HS-27A (cell line): ENCODE data around the gene PARD3B.

Experiments
- DNase-seq: peaks from one replicate; pipeline ENCODE4 v3.0.0-alpha.2; 2012; ENCODE audit warnings: low read depth, missing footprints

The PARD3B gene

DNA sequence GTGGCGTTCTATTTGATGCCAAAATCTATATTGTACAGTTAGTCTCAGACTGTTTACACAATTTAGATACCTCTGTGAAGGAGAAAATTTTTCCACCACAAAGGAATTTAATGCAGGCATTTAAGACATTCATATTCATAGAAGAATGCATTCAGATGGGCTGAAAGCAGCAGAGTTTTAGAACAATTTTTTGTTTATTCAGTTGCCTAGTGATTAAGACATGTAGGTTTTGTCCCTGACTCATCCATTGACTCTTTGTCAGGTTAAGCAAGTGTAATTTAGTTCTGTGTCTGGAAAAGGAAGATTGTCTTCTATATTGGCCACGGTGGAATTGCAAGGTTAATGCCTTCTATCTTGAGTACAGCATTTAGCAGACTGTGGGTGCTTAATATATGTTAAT lies 515.0 kb downstream of the PARD3B start:
- DNase-seq = peak; percentile 12

GRCh38 chr2:205066081-205066480 lies 520.8 kb downstream of the PARD3B start:
- DNase-seq = no peak

DNA sequence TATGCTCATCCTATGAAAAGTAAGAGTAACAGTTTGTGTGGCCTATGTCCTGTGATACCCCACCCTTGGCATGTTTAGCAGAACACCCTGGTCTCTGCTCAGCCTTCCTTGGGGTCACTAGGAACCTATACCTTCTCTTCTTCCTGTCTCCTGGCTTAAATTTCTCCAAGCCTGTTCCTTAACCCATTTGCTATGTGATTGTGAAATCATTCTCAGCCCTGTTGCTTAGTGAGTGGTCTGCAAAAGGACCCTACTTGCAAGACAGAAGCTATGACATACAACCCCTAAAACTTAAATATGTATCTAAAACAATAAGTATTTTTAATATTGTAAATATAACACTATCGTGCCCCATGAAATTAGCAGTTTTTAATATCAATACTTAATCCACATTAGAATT lies 524.7 kb downstream of the PARD3B start:
- DNase-seq = no peak

- no peak for DNase-seq
Measured at GRCh38 chr2:205070889-205071288, 525.6 kb downstream of the PARD3B start.

DNA sequence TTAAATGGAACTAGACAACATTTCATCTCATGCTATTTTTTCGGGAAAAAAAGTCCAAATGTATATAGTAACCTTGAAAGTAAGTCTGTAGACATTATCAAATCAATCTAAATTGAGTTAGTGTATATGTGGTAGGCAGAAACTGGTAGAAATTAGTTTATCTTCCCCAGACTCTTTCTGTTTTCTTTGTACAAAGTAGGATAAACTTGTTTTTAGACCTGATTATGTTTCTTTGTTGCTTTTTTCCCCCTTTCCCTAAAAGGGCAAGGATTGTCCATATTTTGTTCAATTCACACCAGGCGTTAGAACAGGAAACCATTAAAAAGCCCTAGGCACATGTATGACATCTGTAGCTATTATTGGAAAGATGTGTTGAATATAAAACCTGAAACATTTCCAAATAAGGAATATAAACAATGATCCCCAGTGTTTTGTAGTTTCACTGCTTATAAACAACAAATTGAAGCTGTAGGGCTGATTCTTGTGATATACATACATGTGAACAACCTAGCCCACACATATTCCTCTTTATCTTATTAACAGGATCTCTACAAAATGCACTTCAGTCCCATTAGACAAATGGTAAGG lies 528.3 kb downstream of the PARD3B start:
- no peak for DNase-seq

DNA sequence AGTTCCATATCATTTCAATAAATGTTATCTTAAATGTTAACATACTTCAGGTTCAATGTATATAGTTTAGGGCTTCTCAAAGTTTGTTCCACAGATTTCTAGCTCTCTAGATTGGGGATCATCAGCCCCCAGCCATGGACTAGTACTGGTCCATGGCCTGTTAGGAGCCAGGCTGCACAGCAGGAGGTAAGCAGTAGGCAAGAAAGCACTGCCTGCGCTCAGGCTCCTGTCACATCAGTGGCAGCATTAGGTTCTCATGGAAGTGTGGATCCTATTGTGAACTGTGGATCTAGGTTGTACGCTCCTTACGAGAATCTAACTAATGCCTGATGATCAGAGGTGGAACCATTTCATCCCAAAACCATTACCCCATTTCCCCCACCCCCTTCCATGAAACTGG lies 531.1 kb downstream of the PARD3B start:
- no peak for DNase-seq

DNA sequence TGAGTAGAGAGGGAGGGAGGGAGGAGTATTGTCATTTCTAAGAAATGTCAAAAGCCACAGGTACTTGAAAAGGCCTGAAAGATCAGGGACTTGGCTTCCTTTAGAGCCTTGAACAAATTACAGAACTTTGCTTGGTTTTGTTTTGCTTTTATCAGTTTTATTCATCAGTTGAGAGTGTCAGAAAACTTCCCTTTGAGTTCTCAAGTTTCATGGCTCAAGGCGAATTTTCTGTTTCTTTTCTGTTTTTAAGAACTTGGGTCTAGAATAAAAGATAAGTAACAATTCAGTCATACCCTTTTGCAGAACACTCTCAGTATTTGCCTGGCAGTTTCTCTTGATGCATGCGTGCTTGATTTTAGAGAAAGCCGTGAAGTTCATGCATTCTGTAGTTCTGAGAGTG lies 531.9 kb downstream of the PARD3B start:
- DNase-seq = no peak

DNA sequence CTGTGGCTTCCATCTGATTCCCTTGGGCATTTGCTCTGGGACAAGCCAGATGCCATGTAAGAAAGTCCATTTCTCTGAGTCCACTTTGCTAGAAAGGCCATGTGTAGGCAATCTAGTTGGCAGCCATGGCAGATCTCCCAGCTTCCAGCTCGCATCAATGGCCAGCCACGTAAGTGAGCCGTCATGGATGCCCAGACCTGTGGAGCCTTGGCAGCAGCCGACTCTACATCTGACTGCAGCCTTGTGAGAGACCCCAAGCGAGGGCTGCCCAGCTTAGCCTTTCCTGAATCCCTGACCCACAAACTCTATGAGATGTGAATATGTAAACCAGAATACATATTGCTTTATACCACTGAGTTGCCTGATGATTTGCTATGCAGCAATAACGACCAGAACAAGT lies 533.5 kb downstream of the PARD3B start:
- no peak for DNase-seq

- DNase-seq = no peak
Measured at GRCh38 chr2:205079173-205079572, 533.9 kb downstream of the PARD3B start.

DNA sequence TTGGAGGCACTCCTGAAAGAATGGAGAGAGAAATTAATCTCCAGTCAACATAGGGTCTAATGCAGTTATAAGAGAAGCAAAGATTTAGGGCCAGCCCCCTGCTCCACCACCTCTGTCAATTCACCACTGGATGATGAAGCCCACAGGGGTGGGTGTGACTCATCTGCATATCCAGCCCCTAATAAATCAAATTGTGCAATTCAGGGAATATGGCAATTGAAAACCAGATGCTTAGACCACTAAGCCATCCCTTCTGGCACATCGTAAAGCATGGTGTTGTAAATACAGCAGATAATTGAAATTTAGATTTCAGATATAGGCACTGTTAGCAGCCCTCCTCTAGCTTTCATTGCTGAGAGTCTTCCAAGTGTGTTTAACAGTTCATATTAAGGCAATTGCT lies 541.4 kb downstream of the PARD3B start:
- DNase-seq = no peak

- no peak for DNase-seq
Measured at GRCh38 chr2:205087862-205088261, 542.6 kb downstream of the PARD3B start.

DNA sequence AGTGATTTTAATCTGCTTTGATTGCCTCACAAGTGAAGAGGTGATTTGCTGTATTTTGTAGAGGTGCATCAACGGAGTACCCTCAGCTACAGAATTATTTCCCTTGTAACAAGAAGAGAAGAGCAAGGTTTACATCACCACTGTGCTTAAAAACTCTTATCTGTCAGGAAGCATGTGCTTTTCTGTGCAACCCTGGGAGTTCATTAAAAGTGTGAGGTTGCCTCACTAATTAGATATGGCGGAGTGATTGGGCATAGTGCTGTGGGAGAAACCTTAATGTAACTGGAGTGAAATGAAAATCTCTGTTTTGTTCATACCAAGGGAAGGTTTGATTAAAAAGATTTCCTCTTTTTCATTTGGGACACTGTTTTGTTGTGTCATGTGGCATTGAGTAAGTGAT lies 544.7 kb downstream of the PARD3B start:
- no peak for DNase-seq

DNA sequence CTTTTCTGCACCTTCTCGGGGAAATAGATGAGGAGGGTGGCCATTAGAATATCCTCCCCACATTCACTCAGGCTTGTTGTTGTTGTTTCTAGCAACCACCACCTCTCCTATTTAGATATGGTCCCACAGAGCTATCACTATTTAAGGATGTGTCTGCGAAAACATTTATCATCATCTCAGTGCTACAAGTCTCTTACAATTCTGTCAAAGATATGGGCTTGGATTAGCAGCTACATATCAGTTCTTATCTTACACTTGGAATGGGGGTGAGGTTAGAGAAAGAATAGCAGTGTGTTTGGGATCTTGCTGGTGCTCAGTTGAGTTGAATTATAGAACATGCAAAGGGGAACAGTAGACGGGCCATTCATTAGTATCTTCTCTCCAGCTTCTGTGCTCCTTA lies 546.1 kb downstream of the PARD3B start:
- no peak for DNase-seq

DNA sequence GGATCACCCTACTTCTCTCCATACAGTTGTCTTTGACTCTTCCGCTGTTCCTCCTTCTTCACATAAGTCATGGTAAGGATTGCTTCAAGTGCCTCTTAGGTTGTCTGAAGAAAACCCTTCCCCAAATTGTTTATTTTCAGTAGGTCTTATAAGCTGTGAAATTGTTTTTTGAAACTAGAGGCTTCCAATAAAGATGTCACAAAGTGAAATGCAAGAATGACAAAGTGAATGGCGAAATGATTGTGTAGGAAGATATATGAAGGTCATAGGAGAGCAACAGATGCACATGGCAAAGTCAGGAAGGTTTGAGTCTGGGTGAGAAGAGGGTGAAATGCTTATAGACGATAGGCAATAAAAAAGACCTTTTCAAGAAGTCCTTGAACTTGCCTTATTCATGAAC lies 548.8 kb downstream of the PARD3B start:
- DNase-seq = no peak

DNA sequence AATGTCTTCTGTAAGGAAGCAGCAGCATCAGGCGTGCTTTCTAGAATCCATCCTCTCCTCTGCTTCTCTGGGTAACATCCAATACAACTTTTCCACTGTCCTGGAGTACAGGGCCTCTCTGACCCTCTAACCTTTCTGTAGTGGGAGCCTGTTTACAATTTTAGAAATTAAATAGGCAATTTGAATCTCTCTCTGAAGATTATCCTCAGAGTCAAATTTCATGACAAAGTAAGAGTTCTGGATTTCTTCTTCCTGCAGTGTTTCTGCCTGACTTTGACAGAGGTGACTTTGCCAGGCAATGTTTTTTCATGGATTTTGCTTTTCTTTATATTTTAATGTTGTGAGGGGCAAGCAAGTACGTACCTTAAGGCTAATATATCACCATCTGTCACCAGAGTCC lies 558.4 kb downstream of the PARD3B start:
- no peak for DNase-seq

DNA sequence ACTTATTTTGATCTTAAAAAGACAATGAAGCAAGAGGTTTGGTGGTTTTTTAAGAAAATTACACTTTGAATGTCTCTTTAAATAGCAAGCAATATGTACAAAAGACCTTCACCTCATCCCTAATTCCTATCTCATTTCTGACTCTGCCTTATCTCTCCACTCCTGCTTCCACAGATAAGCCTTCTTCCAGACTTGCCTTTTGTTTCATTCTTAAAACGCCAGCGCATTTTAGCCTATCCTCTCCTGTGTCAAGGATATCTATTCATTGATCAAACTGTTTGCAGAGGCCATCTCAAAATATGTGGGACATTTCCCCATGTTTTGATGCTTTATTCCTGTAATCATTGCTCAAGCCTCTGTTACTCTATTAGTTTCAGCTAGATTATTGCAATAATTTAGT lies 562.5 kb downstream of the PARD3B start:
- DNase-seq = no peak

GRCh38 chr2:205115511-205115910 lies 570.2 kb downstream of the PARD3B start:
- no peak for DNase-seq

DNA sequence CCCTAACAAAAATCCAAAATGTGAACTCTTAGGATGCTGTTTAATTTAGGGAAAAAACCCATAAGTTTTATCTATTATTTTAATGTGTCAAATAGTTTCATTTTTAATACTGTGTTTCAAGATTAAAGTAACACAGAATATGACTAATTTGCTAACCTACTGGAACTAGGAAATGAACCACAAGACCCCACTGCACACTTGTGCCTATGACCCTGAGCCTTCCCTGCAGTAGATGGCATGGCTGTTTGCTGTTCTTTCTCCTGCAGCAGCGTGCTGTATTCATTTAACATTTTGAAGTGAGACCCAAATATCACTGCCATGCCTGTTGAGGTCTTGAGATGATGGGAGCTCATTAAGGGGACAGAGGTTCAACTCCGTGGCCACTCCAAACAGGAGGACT lies 571.9 kb downstream of the PARD3B start:
- no peak for DNase-seq

- DNase-seq = no peak
Measured at GRCh38 chr2:205119136-205119535, 573.9 kb downstream of the PARD3B start.

- no peak for DNase-seq
Measured at GRCh38 chr2:205128726-205129125, 583.5 kb downstream of the PARD3B start.

- DNase-seq = no peak
Measured at GRCh38 chr2:205129531-205129930, 584.3 kb downstream of the PARD3B start.

- no peak for DNase-seq
Measured at GRCh38 chr2:205130111-205130829, 585.0 kb downstream of the PARD3B start.

DNA sequence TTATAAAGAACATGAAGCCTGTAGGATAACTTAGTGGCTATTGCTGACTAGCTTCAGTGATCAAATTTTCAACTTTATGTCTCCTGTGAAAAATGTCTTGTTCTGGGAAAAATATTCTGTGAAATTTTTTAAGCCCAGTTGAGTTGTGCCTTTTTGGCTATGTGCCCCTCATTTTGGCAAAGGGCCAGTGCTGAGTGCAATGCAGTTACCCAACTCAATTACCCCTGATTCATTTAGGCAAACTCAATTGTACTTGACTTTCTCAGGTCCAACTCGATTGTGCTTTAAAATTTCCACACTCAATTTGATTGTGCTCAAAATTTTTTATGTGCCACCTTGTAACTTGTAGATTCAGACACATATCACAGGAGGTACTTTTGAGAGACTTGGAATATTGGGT lies 588.3 kb downstream of the PARD3B start:
- no peak for DNase-seq

- no peak for DNase-seq
Measured at GRCh38 chr2:205138735-205139134, 593.5 kb downstream of the PARD3B start.
